ENCODE results near the gene OTOR.

Gene OTOR

DNA sequence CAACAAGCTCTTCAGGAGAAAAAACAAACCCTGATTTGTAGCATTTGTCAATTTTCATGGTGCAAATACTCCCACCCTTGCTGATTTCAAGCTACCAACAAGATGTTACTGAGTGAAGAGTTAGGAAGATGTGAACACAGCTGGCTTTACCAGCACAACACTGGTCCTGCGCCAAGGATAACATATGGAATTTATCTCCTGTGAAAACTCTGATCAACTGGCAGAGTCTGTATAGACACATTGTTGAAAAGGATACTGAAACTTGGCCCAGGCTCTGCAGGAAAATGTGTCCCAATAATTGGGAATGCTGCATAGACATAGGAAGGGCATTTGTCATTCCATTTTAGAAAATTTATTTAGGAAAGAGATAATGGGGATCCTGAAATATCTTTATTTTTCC lies 29.0 kb downstream of the OTOR start:
- no peak for DNase-seq (ENCODE audit: low read depth)
- no peak overlapping the region for H3K4me3 ChIP-seq (ENCODE audit: low read depth, low read length)
- TF ChIP-seq MYC (IDR thresholded peaks at IDR 0.05; ENCODE audit: low read depth, low read length) (no peak), POLR2A (IDR thresholded peaks at IDR 0.05; ENCODE audit: extremely low read depth, insufficient read length) (no peak)
- TF ChIP-seq, protein P1, sequence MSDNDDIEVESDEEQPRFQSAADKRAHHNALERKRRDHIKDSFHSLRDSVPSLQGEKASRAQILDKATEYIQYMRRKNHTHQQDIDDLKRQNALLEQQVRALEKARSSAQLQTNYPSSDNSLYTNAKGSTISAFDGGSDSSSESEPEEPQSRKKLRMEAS (IDR thresholded peaks at IDR 0.05; ENCODE audit: low read depth, low read length), result no peak
- TF ChIP-seq, protein P2, sequence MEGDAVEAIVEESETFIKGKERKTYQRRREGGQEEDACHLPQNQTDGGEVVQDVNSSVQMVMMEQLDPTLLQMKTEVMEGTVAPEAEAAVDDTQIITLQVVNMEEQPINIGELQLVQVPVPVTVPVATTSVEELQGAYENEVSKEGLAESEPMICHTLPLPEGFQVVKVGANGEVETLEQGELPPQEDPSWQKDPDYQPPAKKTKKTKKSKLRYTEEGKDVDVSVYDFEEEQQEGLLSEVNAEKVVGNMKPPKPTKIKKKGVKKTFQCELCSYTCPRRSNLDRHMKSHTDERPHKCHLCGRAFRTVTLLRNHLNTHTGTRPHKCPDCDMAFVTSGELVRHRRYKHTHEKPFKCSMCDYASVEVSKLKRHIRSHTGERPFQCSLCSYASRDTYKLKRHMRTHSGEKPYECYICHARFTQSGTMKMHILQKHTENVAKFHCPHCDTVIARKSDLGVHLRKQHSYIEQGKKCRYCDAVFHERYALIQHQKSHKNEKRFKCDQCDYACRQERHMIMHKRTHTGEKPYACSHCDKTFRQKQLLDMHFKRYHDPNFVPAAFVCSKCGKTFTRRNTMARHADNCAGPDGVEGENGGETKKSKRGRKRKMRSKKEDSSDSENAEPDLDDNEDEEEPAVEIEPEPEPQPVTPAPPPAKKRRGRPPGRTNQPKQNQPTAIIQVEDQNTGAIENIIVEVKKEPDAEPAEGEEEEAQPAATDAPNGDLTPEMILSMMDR (IDR thresholded peaks at IDR 0.05; ENCODE audit: low read depth, low read length), result no peak

DNA sequence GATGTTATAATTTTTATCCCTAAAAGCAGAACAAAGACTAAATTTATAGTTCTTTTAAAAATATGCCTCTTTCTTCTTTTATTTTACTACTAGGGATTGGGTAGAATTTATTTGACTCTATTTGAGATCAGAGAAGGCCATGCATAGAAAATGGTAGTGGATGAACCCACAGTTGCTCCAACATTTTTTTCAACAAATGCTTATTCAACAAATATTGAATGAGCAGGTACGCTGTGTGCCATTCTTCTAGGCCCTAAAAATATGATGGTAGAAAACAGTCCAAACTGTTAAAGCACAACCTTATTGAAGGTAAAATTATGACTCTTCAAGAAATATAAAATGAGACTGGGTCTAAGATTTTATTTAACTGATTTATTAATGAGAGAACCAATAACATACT lies 30.0 kb downstream of the OTOR start:
- no peak overlapping the region for H3K4me3 ChIP-seq (ENCODE audit: low read depth, low read length)
- TF ChIP-seq, protein P2 (IDR thresholded peaks at IDR 0.05; ENCODE audit: low read depth, low read length), result no peak
- TF ChIP-seq MYC (IDR thresholded peaks at IDR 0.05; ENCODE audit: low read depth, low read length), result no peak
- TF ChIP-seq, protein P1 (IDR thresholded peaks at IDR 0.05; ENCODE audit: low read depth, low read length), result no peak
- no peak for TF ChIP-seq POLR2A (IDR thresholded peaks at IDR 0.05; ENCODE audit: extremely low read depth, insufficient read length)
- DNase-seq (ENCODE audit: low read depth), result no peak

DNA sequence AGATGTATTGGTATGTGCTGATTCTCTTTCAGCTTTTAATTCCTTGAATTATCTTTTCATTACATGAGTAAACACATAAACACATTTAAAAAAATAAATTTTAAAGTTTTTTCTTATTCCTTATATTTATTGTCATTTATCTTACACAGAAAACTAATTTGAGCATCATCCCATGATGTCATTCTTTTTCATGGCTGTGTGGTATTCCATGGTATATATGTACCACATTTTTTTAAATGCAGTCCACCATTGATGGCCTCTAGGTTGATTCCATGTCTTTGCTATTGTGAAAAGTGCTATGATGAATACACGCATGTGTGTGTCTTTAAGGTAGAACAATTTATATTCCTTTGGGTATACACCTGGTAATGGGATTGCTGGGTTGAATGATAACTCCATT lies 33.3 kb downstream of the OTOR start:
- TF ChIP-seq, protein P1 (IDR thresholded peaks at IDR 0.05; ENCODE audit: low read depth, low read length), result no peak
- H3K4me3 ChIP-seq (ENCODE audit: low read depth, low read length), result no peak overlapping the region
- no peak for DNase-seq (ENCODE audit: low read depth)

DNA sequence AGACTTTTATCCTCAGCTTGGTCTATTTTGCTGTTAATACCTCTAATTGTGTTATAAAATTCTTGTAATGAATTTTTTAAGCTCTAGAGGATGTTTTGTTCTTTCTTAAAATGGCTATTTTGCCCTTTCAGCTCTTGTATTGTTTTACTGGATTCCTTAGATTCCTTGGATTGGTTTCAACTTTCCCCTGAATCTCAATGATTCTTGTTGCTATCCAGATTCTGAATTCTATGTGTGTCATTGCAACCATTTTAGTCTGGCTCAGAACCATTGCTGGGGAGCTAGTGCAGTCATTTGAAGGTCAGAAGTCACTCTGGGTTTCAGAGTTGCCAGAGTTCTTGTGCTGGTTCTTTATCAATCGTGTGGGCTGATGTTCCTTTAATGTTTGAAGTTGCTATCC lies 37.1 kb downstream of the OTOR start:
- H3K4me3 ChIP-seq (ENCODE audit: low read depth, low read length), result no peak overlapping the region
- no peak for TF ChIP-seq MYC (IDR thresholded peaks at IDR 0.05; ENCODE audit: low read depth, low read length)
- TF ChIP-seq, protein P2 (IDR thresholded peaks at IDR 0.05; ENCODE audit: low read depth, low read length), result no peak
- TF ChIP-seq, protein P1 (IDR thresholded peaks at IDR 0.05; ENCODE audit: low read depth, low read length), result no peak
- DNase-seq (ENCODE audit: low read depth), result no peak

Data from NB4 (cell line).